Stimulated activated CD4-positive, alpha-beta T cell treated with anti-CD3 and anti-CD28 coated beads, Interleukin-2, amount 100 ng/mL, for 24 hours (primary cell): ENCODE results near the gene LGALS9C.
"Not testable (repeated sequence)": the region's sequence is repeated elsewhere in the genome, so short reads cannot be mapped to it uniquely, and the experiment has no call there.

Experiments
- DNase-seq, 2 donors: peaks; one replicate each; pipeline ENCODE4 v3.0.0-alpha.2; 2020

Gene LGALS9C

DNA sequence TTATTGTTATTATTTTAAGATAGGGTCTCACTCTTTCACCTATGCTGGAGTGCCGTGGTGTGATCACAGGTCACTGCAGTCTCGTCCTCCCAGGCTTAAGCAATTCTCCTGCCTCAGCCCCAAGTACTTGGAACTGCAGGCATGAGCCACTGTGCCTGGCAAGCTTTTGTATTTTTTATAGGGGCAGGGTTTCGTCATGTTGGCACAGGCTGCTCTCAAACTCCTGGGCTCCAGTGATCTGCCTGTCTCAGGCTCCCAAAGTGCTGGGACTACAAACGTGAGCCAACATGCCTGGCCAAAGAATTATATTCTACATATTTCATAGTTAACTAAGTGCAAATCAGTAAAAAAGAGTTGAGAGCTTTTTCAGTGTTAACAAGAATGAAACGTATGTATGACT, 65.6 kb downstream of the LGALS9C start:
- DNase-seq: not testable (repeated sequence)

DNA sequence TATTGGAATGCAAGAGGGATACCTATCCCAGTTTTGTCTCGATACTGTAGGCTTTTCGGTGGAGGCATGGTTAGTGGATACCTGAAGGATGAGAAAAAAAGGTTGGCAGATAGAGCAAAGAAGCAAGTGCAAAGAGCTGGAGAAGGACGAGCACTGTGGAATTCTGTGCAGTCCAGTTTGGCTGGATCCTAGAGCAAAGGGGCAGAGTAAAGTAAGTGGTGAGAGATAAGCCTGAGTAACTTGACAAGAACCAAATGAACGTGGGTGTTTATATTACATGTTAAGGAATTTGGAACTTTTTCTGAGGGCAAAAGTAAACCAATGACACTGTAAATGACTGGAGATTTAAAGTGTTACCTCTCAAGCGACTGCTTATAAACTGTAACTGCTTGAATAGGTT, 66.3 kb downstream of the LGALS9C start:
- not testable (repeated sequence) for DNase-seq
